Adrenal gland (tissue), 12 donors: Measurements from ENCODE around the gene TMEM273. TPM values are rescaled to one million over a fixed set of nuclear protein-coding genes. Genes with fewer than 3 reads are reported as not detected.

Source experiments
- DNase-seq, 7 donors: peaks; one replicate each; pipeline ENCODE4 v3.0.0-alpha.2; 2019 to 2020
- H3K27ac ChIP-seq, 5 donors: fragments of 200-600 bp; sonication (generic) in 4 of 5; 1 replicate in 3 of 5; 2 replicates in 2 of 5; pipeline versions ENCODE4 v1.5.1 to v1.8.0; 2016 to 2020; ENCODE audit warnings: mild to moderate bottlenecking in 1 of 5
- H3K27me3 ChIP-seq: fragments of 200-600 bp; 2 replicates; pipeline ENCODE4 v1.8.0; 2021
- H3K36me3 ChIP-seq, 2 donors: fragments of 200-600 bp; replicated peaks in 1 of 2; 1 replicate in 1 of 2; 2 replicates in 1 of 2; pipeline versions ENCODE4 v1.5.1 to v1.8.0; 2018 to 2022
- H3K4me1 ChIP-seq, 2 donors: fragments of 200-600 bp; replicated peaks in 1 of 2; 1 replicate in 1 of 2; 2 replicates in 1 of 2; pipeline versions ENCODE4 v1.5.1 to v1.8.0; 2018 to 2021
- H3K4me3 ChIP-seq, 4 donors: fragments of 200-600 bp; sonication (generic) in 3 of 4; one replicate each; pipeline ENCODE4 v1.5.1; 2016 to 2018
- H3K9me3 ChIP-seq, 3 donors: fragments of 200-600 bp; sonication (generic) in 1 of 3; replicated peaks in 1 of 3; 1 replicate in 2 of 3; 2 replicates in 1 of 3; pipeline versions ENCODE4 v1.5.1 to v1.8.0; 2016 to 2021
- CTCF ChIP-seq, 6 experiments: fragments of 450-650 bp in 4 of 6; fragments of 200-600 bp in 2 of 6; sonication (generic) in 1 of 6; IDR thresholded peaks; 1 replicate in 5 of 6; 2 replicates in 1 of 6; pipeline versions ENCODE4 v1.5.1 to v1.8.0; 2016 to 2021; ENCODE audit warnings: antibody characterized with exemption in 6 of 6, mild to moderate bottlenecking in 2 of 6, moderate library complexity in 1 of 6
- POLR2A ChIP-seq, 2 donors: fragments of 450-650 bp; IDR thresholded peaks; one replicate each; pipeline ENCODE4 v1.6.1; 2017; ENCODE audit warnings: antibody characterized with exemption in 2 of 2, mild to moderate bottlenecking in 2 of 2, moderate library complexity in 1 of 2
- whole genome bisulfite sequencing, 4 donors: extraction: QIAGEN DNeasy Blood & Tissue Kit in 2 of 4; methylation state at CpG; one replicate each; pipeline versions ENCODE4 v1.1.5 to v1.1.7; 2013 to 2017; 5-methylcytosine and 5-hydroxymethylcytosine counted together
- intact Hi-C, 2 donors: fragments of 100-400 bp; cut with DNase I; formaldehyde crosslinking; loops; one replicate each; pipeline versions ENCODE4 v1.14.1 to v1.15.0; 2022 to 2023
- polyA plus RNA-seq, 3 donors: library from polyadenylated mRNA; stranded (reverse); fragments of 200-250 nt in 2 of 3; fragments of 350-450 nt in 1 of 3; fragmentation: Illumina TruSeq in 1 of 3; extraction: RNeasy Lipid Tissue Mini Kit (QIAGEN cat#74804) in 1 of 3; gene quantifications; one replicate each; pipeline ENCODE4 v1.2.3, GENCODE V29; 2013 to 2014
- total RNA-seq, 9 donors: library from RNA; depleted of rRNA in 4 of 9; stranded (reverse); fragments of >200 nt in 4 of 9; fragments of 120-200 nt in 1 of 9; fragmentation: NEBNext Ultra II Directional in 1 of 9; extraction: Animal tissue kit (Norgen Biotek cat#: 25700) in 1 of 9; gene quantifications; one replicate each; pipeline versions ENCODE4 v1.1.0 to v1.2.4, GENCODE V29; 2013 to 2023
- donor health status: healthy with polysubstance abuse.
- donor health status: Bipolar disorder and iron deficiency.
- donor health status: DM: yes; HTN: yes; CAD: no.
- donor health status: DM: no; HTN: no; CAD: no.
- donor health status: DM: no; HTN: no; CAD: no.
- donor health status: DM: yes; HTN: yes; CAD: no.

Gene TMEM273
- total and polyA plus RNA-seq, 12 donors: 2.0 to 10.0 (median 5.8) TPM; not detected in 1

- H3K27me3 ChIP-seq: no peaks in the 10 kb centered on the region
- no peak for TF ChIP-seq CTCF (IDR thresholded peaks at IDR 0.05)
- TF ChIP-seq POLR2A (IDR thresholded peaks at IDR 0.05): no peak
- WGBS, 4 donors: 78 to 100% (median 79%) methylated on average over 4 of the region's 4 CpGs
- H3K36me3 ChIP-seq: no peaks in the 10 kb centered on the region
- H3K4me3 ChIP-seq: no peak overlapping the region
- DNase-seq: peak in 2 of 7 donors; percentile 17 to 48
- intact Hi-C loops: no loop called here
- H3K4me1 ChIP-seq: peaks cover 5 to 6% of the 10 kb centered on the region in 2 donors
- no peaks in the 10 kb centered on the region for H3K9me3 ChIP-seq
- H3K27ac ChIP-seq: no peak overlapping the region
These were observed 16.0 kb downstream of the TMEM273 start for GRCh38 chr10:49172061-49172776.

GRCh38 chr10:49171326-49172060 is 16.7 kb downstream of the TMEM273 start:
- H3K27me3 ChIP-seq: no peaks in the 10 kb centered on the region
- no peaks in the 10 kb centered on the region for H3K9me3 ChIP-seq
- 73 to 89% (median 79%) methylated on average over 5 to 7 of the region's 7 CpGs for WGBS, 4 donors
- no peaks in the 10 kb centered on the region for H3K36me3 ChIP-seq
- DNase-seq: peak in 1 of 7 donors; percentile 13
- H3K4me3 ChIP-seq: no peak overlapping the region
- TF ChIP-seq POLR2A (IDR thresholded peaks at IDR 0.05) (no peak), CTCF (IDR thresholded peaks at IDR 0.05) (no peak)
- H3K4me1 ChIP-seq: no peaks in the 10 kb centered on the region
- intact Hi-C loops: no loop called here
- H3K27ac ChIP-seq: no peak overlapping the region

GRCh38 chr10:49170632-49171325 is 17.4 kb downstream of the TMEM273 start:
- H3K36me3 ChIP-seq: no peaks in the 10 kb centered on the region
- DNase-seq: peak in 1 of 7 donors; percentile 29
- H3K9me3 ChIP-seq: no peaks in the 10 kb centered on the region
- H3K27me3 ChIP-seq: no peaks in the 10 kb centered on the region
- H3K4me3 ChIP-seq: no peak overlapping the region
- intact Hi-C loops: no loop called here
- no peak overlapping the region for H3K27ac ChIP-seq
- TF ChIP-seq POLR2A (IDR thresholded peaks at IDR 0.05) (no peak), CTCF (IDR thresholded peaks at IDR 0.05) (no peak)
- WGBS, 4 donors: 71 to 83% (median 78%) methylated on average over 3 to 6 of the region's 6 CpGs
- no peaks in the 10 kb centered on the region for H3K4me1 ChIP-seq

GRCh38 chr10:49169776-49170175 is 18.4 kb downstream of the TMEM273 start:
- no peak for TF ChIP-seq POLR2A (IDR thresholded peaks at IDR 0.05)
- TF ChIP-seq CTCF (IDR thresholded peaks at IDR 0.05): no peak
- Histone ChIP-seq H3K36me3 (no peaks in the 10 kb centered on the region), H3K27ac (no peak overlapping the region), H3K4me3 (no peak overlapping the region), H3K9me3 (no peaks in the 10 kb centered on the region), H3K27me3 (no peaks in the 10 kb centered on the region), H3K4me1 (no peaks in the 10 kb centered on the region)
- intact Hi-C loops: loop anchor here in 1 of 2 donors (10.0 kb wide), 1 partner anchor 515 kb away; no protein-coding TSS in a partner anchor
- 83 to 93% (median 89%) methylated on average over 4 of the region's 4 CpGs for WGBS, 4 donors
- DNase-seq: peak in 1 of 7 donors; percentile 14
